KBM-7 (cell line): ENCODE measurements around the gene ACOT9.

Experiments
- DNase-seq: peaks from one replicate; pipeline ENCODE4 v3.0.0-alpha.2; 2015
- in situ Hi-C: fragments of 300-500 bp; cut with MboI; formaldehyde crosslinking; loops from 2 replicates; pipeline ENCODE4 v1.14.3; 2020; ENCODE audit warnings: low sequenced_read_pairs, low pct_unique_long_range_greater_than_20kb, mixed read lengths

The ACOT9 gene

DNA sequence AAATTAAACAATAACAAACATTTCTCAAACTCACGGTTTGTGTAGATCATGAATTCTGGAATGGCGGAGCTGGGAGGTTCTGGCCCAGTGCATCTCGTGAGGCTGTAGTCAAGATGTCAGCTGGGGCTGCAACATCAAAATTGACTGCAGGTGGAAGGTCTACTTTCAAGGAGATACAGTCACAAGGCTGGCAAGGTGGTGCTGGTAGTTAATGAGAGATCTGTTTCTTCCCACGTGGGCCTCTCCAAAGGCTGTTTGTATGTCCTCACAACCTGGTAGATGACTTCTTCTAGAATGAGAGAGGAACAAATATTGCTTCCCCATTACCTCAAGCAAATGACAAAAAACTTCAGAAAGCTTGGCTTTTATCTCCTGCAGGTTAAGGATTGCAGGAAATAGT is 83.7 kb downstream of the ACOT9 start:
- in situ Hi-C loops = no loop called here
- DNase-seq = no peak

GRCh38 chrX:23656684-23657083 is 86.4 kb downstream of the ACOT9 start:
- no peak for DNase-seq
- in situ Hi-C loops = no loop called here

GRCh38 chrX:23656091-23656490 is 87.0 kb downstream of the ACOT9 start:
- no peak for DNase-seq
- in situ Hi-C loops = no loop called here
